B cell (primary cell): Measurements from ENCODE around the gene LTB4R. TPM values are rescaled to one million over a fixed set of nuclear protein-coding genes. Genes with fewer than 3 reads are reported as not detected.

Experiments
- ATAC-seq: fragments of 200-7000 bp; cut with Tn5 transposase; one replicate; pipeline ENCODE4 v1.10.0; 2021; ENCODE audit warnings: low read depth, mild to moderate bottlenecking, moderate number of reproducible peaks, moderate library complexity
- CTCF ChIA-PET: fragments of 350-600 bp; sonication (Branson Sonifier 250); formaldehyde crosslinking; loops from one replicate; lab custom pipeline; 2021; ENCODE audit warnings: antibody characterized with exemption, inconsistent platforms; lab: Charles Lee
- POLR2A ChIA-PET: fragments of 350-600 bp; sonication (Branson Sonifier 250); formaldehyde crosslinking; loops from one replicate; lab custom pipeline; 2021; ENCODE audit warnings: antibody characterized with exemption; lab: Charles Lee
- DNase-seq: peaks from one replicate; pipeline ENCODE4 v3.0.0; 2013
- H2AFZ ChIP-seq: 2 replicates; pipeline ENCODE4 v1.6.1; 2012; ENCODE audit warnings: mild to moderate bottlenecking, low read depth, low read length; ENCODE audit not compliant: insufficient read depth, poor library complexity, severe bottlenecking
- H3K27ac ChIP-seq, 2 donors: 1 replicate in 1 of 2; 2 replicates in 1 of 2; pipeline ENCODE4 v1.5.1; 2012 to 2013; ENCODE audit warnings: low read length in 2 of 2, mild to moderate bottlenecking in 2 of 2, moderate library complexity in 1 of 2
- H3K27me3 ChIP-seq, 4 experiments: fragments of 200-600 bp in 1 of 4; sonication (generic) in 1 of 4; replicated peaks in 1 of 4; 1 replicate in 2 of 4; 2 replicates in 2 of 4; pipeline versions ENCODE4 v1.6.1 to v1.7.0; 2013 to 2016; ENCODE audit warnings: low read length in 3 of 4, mild to moderate bottlenecking in 2 of 4, mixed read lengths in 1 of 4, moderate library complexity in 1 of 4; ENCODE audit not compliant: insufficient read depth in 4 of 4, control insufficient read depth in 3 of 4; ENCODE audit errors: control extremely low read depth in 1 of 4
- H3K36me3 ChIP-seq, 2 experiments: replicated peaks in 1 of 2; 1 replicate in 1 of 2; 2 replicates in 1 of 2; pipeline versions ENCODE4 v1.6.1 to v1.7.1; 2013; ENCODE audit warnings: low read length in 1 of 2; ENCODE audit not compliant: insufficient read depth in 2 of 2, control insufficient read depth in 1 of 2; ENCODE audit errors: control extremely low read depth in 1 of 2, extremely low read depth in 1 of 2
- H3K4me1 ChIP-seq, 2 donors: fragments of 200-600 bp in 1 of 2; sonication (generic) in 1 of 2; 1 replicate in 1 of 2; 2 replicates in 1 of 2; pipeline versions ENCODE4 v1.5.1 to v1.6.1; 2013 to 2017; ENCODE audit warnings: low read length in 2 of 2; ENCODE audit not compliant: control insufficient read depth in 2 of 2, insufficient read depth in 2 of 2
- H3K4me2 ChIP-seq: replicated peaks from 2 replicates; pipeline ENCODE3; 2012; ENCODE audit warnings: mild to moderate bottlenecking, low read depth, low read length; ENCODE audit not compliant: poor library complexity, severe bottlenecking
- H3K4me3 ChIP-seq, 5 experiments: fragments of 200-600 bp in 1 of 5; sonication (generic) in 1 of 5; 1 replicate in 3 of 5; 2 replicates in 2 of 5; pipeline versions ENCODE4 v1.5.1 to v1.7.0; 2011 to 2016; ENCODE audit warnings: low read length in 4 of 5, mild to moderate bottlenecking in 4 of 5, low read depth in 2 of 5, control low read depth in 1 of 5, moderate library complexity in 1 of 5; ENCODE audit not compliant: insufficient read depth in 1 of 5; ENCODE audit errors: control extremely low read depth in 1 of 5, extremely low read depth in 1 of 5
- H3K79me2 ChIP-seq: fragments of 200-600 bp; sonication (generic); one replicate; pipeline ENCODE4 v1.6.0; 2016; ENCODE audit warnings: low read length; ENCODE audit not compliant: control insufficient read depth, insufficient read depth
- H3K9ac ChIP-seq: fragments of 200-600 bp; sonication (generic); 2 replicates; pipeline ENCODE4 v1.6.1; 2017; ENCODE audit warnings: mild to moderate bottlenecking, low read length, moderate library complexity
- H3K9me3 ChIP-seq, 3 donors: one replicate each; pipeline versions ENCODE4 v1.6.1 to v1.7.1; 2013; ENCODE audit warnings: low read length in 2 of 3; ENCODE audit not compliant: control insufficient read depth in 2 of 3, insufficient read depth in 1 of 3; ENCODE audit errors: control extremely low read depth in 1 of 3
- H4K20me1 ChIP-seq: 2 replicates; pipeline ENCODE4 v1.6.0; 2012; ENCODE audit warnings: mild to moderate bottlenecking, low read length; ENCODE audit not compliant: insufficient read depth, control insufficient read depth, poor library complexity, severe bottlenecking
- H3K27ac Mint-ChIP-seq: one replicate; pipeline ENCODE4 v1.8.0; 2021; ENCODE audit warnings: mixed read lengths
- H3K27me3 Mint-ChIP-seq: one replicate; pipeline ENCODE4 v1.8.0; 2021; ENCODE audit warnings: mixed read lengths
- H3K4me1 Mint-ChIP-seq: one replicate; pipeline ENCODE4 v1.8.0; 2021; ENCODE audit warnings: mixed read lengths
- H3K4me3 Mint-ChIP-seq: one replicate; pipeline ENCODE4 v1.8.0; 2021; ENCODE audit warnings: mixed read lengths
- H3K9me3 Mint-ChIP-seq: one replicate; pipeline ENCODE4 v1.8.0; 2022; ENCODE audit warnings: mixed read lengths; ENCODE audit not compliant: insufficient read depth
- CTCF ChIP-seq: fragments of 200-600 bp; IDR thresholded peaks from one replicate; pipeline ENCODE4 v1.8.0; 2022; ENCODE audit warnings: antibody characterized with exemption, mild to moderate bottlenecking
- EZH2 ChIP-seq: IDR thresholded peaks from 2 replicates; pipeline ENCODE4 v1.6.1; 2012; ENCODE audit warnings: borderline replicate concordance, low read depth, mild to moderate bottlenecking, moderate library complexity, low read length; ENCODE audit not compliant: insufficient read depth, poor library complexity, severe bottlenecking
- WGBS: methylation state at CpG from one replicate; pipeline ENCODE4 v1.1.5; 2013; ENCODE audit warnings: missing lambda C conversion rate; ENCODE audit not compliant: insufficient coverage; 5-methylcytosine and 5-hydroxymethylcytosine counted together
- intact Hi-C: fragments of 100-400 bp; cut with micrococcal nuclease; formaldehyde crosslinking; loops from one replicate; pipeline ENCODE4 v1.10.0; 2022
- polyA plus RNA-seq: library from polyadenylated mRNA; depleted of rRNA; stranded (reverse); fragments of >200 nt; gene quantifications from 2 replicates; pipeline ENCODE4 v1.2.3, GENCODE V29; 2012
- total RNA-seq, 2 donors: library from RNA; stranded (reverse); fragments of 120-200 nt in 1 of 2; gene quantifications; 1 replicate in 1 of 2; 2 replicates in 1 of 2; pipeline versions ENCODE4 v1.2.3 to v1.2.4, GENCODE V29; 2013 to 2022

LTB4R gene
- total and polyA plus RNA-seq, 2 donors (not counting 1 experiment from before 2014, with no cell fraction given): 8.8 to 19.1 TPM

- Mint-ChIP-seq H3K27me3 (peaks cover 48% of the 10 kb centered on the region), H3K9me3 (no peaks in the 10 kb centered on the region), H3K4me3 (no peak overlapping the region), H3K4me1 (no peaks in the 10 kb centered on the region), H3K27ac (no peak overlapping the region)
- Histone ChIP-seq H3K4me3 (no peak overlapping the region), H4K20me1 (no peaks in the 10 kb centered on the region), H3K27me3 (peaks cover 0 to 32% (median 9%) of the 10 kb centered on the region in 4 experiments), H3K36me3 (no peaks in the 10 kb centered on the region), H3K9ac (no peak overlapping the region), H3K9me3 (no peaks in the 10 kb centered on the region), H3K27ac (no peak overlapping the region), H3K4me1 (no peaks in the 10 kb centered on the region), H2AFZ (no peak overlapping the region), H3K4me2 (no peak overlapping the region), H3K79me2 (no peaks in the 10 kb centered on the region)
- WGBS: 67% methylated on average over 1 of the region's 1 CpG
- CTCF ChIA-PET: interaction anchor here (0.7 to 5.7 kb wide), 2 partner anchors 13 to 84 kb away, joined by 3 to 55 read pairs; partner anchors contain the start of gene ADCY4
- DNase-seq (no peak), ATAC-seq (no peak)
- no peak for TF ChIP-seq EZH2
- no peak for TF ChIP-seq CTCF
- POLR2A ChIA-PET: no interaction called here
- intact Hi-C loops: no loop called here
Measured at GRCh38 chr14:24347134-24347533, 35.8 kb downstream of the LTB4R start.

- no peak overlapping the region for H3K4me3 Mint-ChIP-seq
- 92% methylated on average over 2 of the region's 2 CpGs for WGBS
- no peaks in the 10 kb centered on the region for H3K9me3 Mint-ChIP-seq
- TF ChIP-seq CTCF (no peak), EZH2 (no peak)
- no peaks in the 10 kb centered on the region for H3K4me1 Mint-ChIP-seq
- H3K79me2 ChIP-seq: no peaks in the 10 kb centered on the region
- H3K27ac Mint-ChIP-seq: no peak overlapping the region
- ATAC-seq (no peak), DNase-seq (no peak)
- no peaks in the 10 kb centered on the region for H4K20me1 ChIP-seq
- ChIA-PET CTCF (interaction anchor here (0.6 to 5.7 kb wide), 5 partner anchors 11 to 1228 kb away, joined by 3 to 55 read pairs (median 3); partner anchors contain the start of gene ADCY4), POLR2A (no interaction called here)
- H3K4me3 ChIP-seq: no peak overlapping the region
- no peaks in the 10 kb centered on the region for H3K36me3 ChIP-seq
- no peak overlapping the region for H2AFZ ChIP-seq
- no peak overlapping the region for H3K27ac ChIP-seq
- H3K4me1 ChIP-seq: no peaks in the 10 kb centered on the region
- no peak overlapping the region for H3K4me2 ChIP-seq
- peaks cover 0 to 35% (median 12%) of the 10 kb centered on the region in 4 experiments for H3K27me3 ChIP-seq
- intact Hi-C loops: no loop called here
- peaks cover 51% of the 10 kb centered on the region for H3K27me3 Mint-ChIP-seq
- no peak overlapping the region for H3K9ac ChIP-seq
- H3K9me3 ChIP-seq: no peaks in the 10 kb centered on the region
Measured at GRCh38 chr14:24348186-24348585, 36.9 kb downstream of the LTB4R start.
